Thymus (tissue), 11 donors: ENCODE measurements around the gene CSNK1G2. TPM values are rescaled to one million over a fixed set of nuclear protein-coding genes. Genes with fewer than 3 reads are reported as not detected.

Experiments
- DNase-seq, 9 donors: peaks; one replicate each; pipeline ENCODE4 v3.0.0-alpha.2; 2013; ENCODE audit warnings: low spot score in 9 of 9, low read depth in 6 of 9, missing footprints in 1 of 9
- H3K27ac ChIP-seq, 2 donors: one replicate each; pipeline ENCODE4 v1.5.1; 2013; ENCODE audit warnings: control low read depth in 1 of 2, low read depth in 1 of 2, low read length in 1 of 2, mild to moderate bottlenecking in 1 of 2, moderate library complexity in 1 of 2
- H3K27me3 ChIP-seq, 2 donors: one replicate each; pipeline ENCODE4 v1.5.1; 2013; ENCODE audit warnings: low read length in 1 of 2; ENCODE audit not compliant: control insufficient read depth in 2 of 2, insufficient read depth in 1 of 2
- H3K36me3 ChIP-seq, 2 donors: one replicate each; pipeline ENCODE4 v1.5.1; 2013; ENCODE audit warnings: low read length in 1 of 2, mild to moderate bottlenecking in 1 of 2, moderate library complexity in 1 of 2; ENCODE audit not compliant: control insufficient read depth in 2 of 2, insufficient read depth in 2 of 2
- H3K4me1 ChIP-seq, 2 donors: one replicate each; pipeline ENCODE4 v1.5.1; 2013; ENCODE audit warnings: low read length in 2 of 2; ENCODE audit not compliant: control insufficient read depth in 2 of 2, insufficient read depth in 2 of 2
- H3K4me3 ChIP-seq, 2 donors: one replicate each; pipeline ENCODE4 v1.5.1; 2013; ENCODE audit warnings: low read length in 2 of 2, control low read depth in 1 of 2, mild to moderate bottlenecking in 1 of 2
- H3K9me3 ChIP-seq, 2 donors: one replicate each; pipeline ENCODE4 v1.5.1; 2013; ENCODE audit warnings: low read length in 1 of 2, mild to moderate bottlenecking in 1 of 2; ENCODE audit not compliant: control insufficient read depth in 2 of 2, insufficient read depth in 1 of 2
- WGBS: extraction: QIAGEN DNeasy Blood & Tissue Kit; methylation state at CpG from one replicate; pipeline ENCODE4 v1.1.7; 2013; 5-methylcytosine and 5-hydroxymethylcytosine counted together
- polyA plus RNA-seq: library from polyadenylated mRNA; stranded (reverse); fragments of 200-250 nt; gene quantifications from one replicate; pipeline ENCODE4 v1.2.3, GENCODE V29; 2013
- total RNA-seq: library from RNA; stranded (reverse); fragments of 120-200 nt; gene quantifications from one replicate; pipeline ENCODE4 v1.2.4, GENCODE V29; 2013
- donor health status: healthy.

CSNK1G2 gene
- total and polyA plus RNA-seq, 2 donors, result 52.0 to 80.9 TPM

GRCh38 chr19:1977120-1977519 lies 36.1 kb downstream of the CSNK1G2 start:
- no peak for DNase-seq
- Histone ChIP-seq H3K4me3 (no peak overlapping the region), H3K27me3 (no peaks in the 10 kb centered on the region), H3K4me1 (peaks cover 0 to 5% of the 10 kb centered on the region in 2 donors), H3K27ac (no peak overlapping the region), H3K36me3 (peaks cover 58 to 68% of the 10 kb centered on the region in 2 donors), H3K9me3 (no peaks in the 10 kb centered on the region)
- 97% methylated on average over 15 of the region's 15 CpGs for WGBS

DNA sequence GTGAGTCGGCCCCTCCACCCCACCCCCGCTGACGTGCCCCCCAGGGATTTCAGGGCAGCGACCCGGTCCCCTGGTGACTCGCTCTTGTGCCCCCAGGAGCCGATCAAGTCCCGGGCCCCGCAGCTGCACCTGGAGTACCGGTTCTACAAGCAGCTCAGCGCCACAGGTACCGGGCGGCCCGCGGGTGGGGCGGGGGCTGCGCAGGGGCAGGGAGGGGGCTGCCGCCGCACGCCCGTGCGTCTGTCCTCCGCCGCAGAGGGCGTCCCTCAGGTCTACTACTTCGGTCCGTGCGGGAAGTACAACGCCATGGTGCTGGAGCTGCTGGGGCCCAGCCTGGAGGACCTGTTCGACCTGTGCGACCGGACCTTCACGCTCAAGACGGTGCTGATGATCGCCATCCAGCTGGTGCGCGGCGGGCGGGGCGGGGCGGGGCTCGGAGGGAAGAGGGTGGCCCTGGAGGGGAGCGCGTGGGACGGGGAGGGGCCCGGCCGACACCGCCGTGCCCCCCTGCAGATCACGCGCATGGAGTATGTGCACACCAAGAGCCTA lies 37.4 kb downstream of the CSNK1G2 start:
- peaks cover 0 to 5% of the 10 kb centered on the region in 2 donors for H3K4me1 ChIP-seq
- H3K36me3 ChIP-seq, result peaks cover 62 to 72% of the 10 kb centered on the region in 2 donors
- no peak overlapping the region for H3K27ac ChIP-seq
- H3K27me3 ChIP-seq, result no peaks in the 10 kb centered on the region
- H3K9me3 ChIP-seq, result no peaks in the 10 kb centered on the region
- no peak for DNase-seq
- 98% methylated on average over 51 of the region's 51 CpGs for WGBS
- no peak overlapping the region for H3K4me3 ChIP-seq

DNA sequence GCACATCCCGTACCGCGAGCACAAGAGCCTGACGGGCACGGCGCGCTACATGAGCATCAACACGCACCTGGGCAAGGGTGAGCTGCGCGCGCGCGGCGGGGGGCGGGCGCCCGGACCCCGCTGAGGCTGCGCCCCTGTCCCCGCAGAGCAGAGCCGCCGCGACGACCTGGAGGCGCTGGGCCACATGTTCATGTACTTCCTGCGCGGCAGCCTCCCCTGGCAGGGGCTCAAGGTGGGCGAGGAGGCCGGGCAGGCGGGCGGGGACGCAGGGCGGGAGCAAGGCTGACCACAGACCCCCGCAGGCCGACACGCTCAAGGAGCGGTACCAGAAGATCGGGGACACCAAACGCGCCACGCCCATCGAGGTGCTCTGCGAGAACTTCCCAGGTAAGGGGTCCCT lies 38.0 kb downstream of the CSNK1G2 start:
- Histone ChIP-seq H3K27me3 (no peaks in the 10 kb centered on the region), H3K9me3 (no peaks in the 10 kb centered on the region), H3K4me3 (no peak overlapping the region), H3K4me1 (peaks cover 0 to 5% of the 10 kb centered on the region in 2 donors), H3K36me3 (peaks cover 64 to 71% of the 10 kb centered on the region in 2 donors), H3K27ac (no peak overlapping the region)
- DNase-seq, result no peak
- WGBS, result 98% methylated on average over 43 of the region's 43 CpGs

- Histone ChIP-seq H3K4me3 (no peak overlapping the region), H3K9me3 (no peaks in the 10 kb centered on the region), H3K36me3 (peaks cover 63 to 71% of the 10 kb centered on the region in 2 donors), H3K27me3 (no peaks in the 10 kb centered on the region), H3K27ac (no peak overlapping the region), H3K4me1 (peaks cover 0 to 5% of the 10 kb centered on the region in 2 donors)
- 97% methylated on average over 28 of the region's 28 CpGs for WGBS
- no peak for DNase-seq
Measured at GRCh38 chr19:1979642-1980041, 38.7 kb downstream of the CSNK1G2 start.

GRCh38 chr19:1980091-1980808 lies 39.3 kb downstream of the CSNK1G2 start:
- Histone ChIP-seq H3K36me3 (peaks cover 63 to 71% of the 10 kb centered on the region in 2 donors), H3K4me1 (peaks cover 0 to 3% of the 10 kb centered on the region in 2 donors), H3K4me3 (no peak overlapping the region), H3K9me3 (no peaks in the 10 kb centered on the region), H3K27ac (no peak overlapping the region), H3K27me3 (no peaks in the 10 kb centered on the region)
- WGBS, result 97% methylated on average over 35 of the region's 35 CpGs
- DNase-seq, result no peak

DNA sequence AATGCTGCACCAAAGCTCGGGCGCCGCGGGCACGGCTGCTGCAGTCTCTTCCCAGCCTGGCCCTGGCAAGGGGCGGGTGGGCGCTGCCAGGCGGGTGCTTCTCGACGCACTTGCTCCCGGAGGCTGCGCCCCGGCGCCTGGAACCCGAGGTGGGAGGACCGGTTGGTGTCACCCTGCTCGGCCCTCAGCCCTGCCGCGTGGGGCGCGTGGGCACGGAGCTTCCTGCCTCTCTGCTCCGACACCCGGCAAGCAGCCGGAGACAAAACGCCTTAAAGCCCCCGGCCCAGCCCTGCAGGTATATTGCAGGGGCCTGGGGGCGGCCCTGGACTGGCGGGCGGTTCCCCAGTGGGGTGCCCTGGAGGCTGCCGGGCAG lies 39.8 kb downstream of the CSNK1G2 start:
- no peak overlapping the region for H3K4me3 ChIP-seq
- H3K36me3 ChIP-seq, result peaks cover 65 to 71% of the 10 kb centered on the region in 2 donors
- no peaks in the 10 kb centered on the region for H3K9me3 ChIP-seq
- no peak for DNase-seq
- 98% methylated on average over 31 of the region's 31 CpGs for WGBS
- no peaks in the 10 kb centered on the region for H3K27me3 ChIP-seq
- H3K4me1 ChIP-seq, result peaks cover 0 to 3% of the 10 kb centered on the region in 2 donors
- no peak overlapping the region for H3K27ac ChIP-seq

GRCh38 chr19:1981253-1981652 lies 40.3 kb downstream of the CSNK1G2 start:
- Histone ChIP-seq H3K27ac (no peak overlapping the region), H3K27me3 (no peaks in the 10 kb centered on the region), H3K36me3 (peaks cover 70 to 71% of the 10 kb centered on the region in 2 donors), H3K4me3 (no peak overlapping the region), H3K9me3 (no peaks in the 10 kb centered on the region), H3K4me1 (peaks cover 0 to 3% of the 10 kb centered on the region in 2 donors)
- DNase-seq, result no peak
- WGBS, result 92% methylated on average over 20 of the region's 20 CpGs

DNA sequence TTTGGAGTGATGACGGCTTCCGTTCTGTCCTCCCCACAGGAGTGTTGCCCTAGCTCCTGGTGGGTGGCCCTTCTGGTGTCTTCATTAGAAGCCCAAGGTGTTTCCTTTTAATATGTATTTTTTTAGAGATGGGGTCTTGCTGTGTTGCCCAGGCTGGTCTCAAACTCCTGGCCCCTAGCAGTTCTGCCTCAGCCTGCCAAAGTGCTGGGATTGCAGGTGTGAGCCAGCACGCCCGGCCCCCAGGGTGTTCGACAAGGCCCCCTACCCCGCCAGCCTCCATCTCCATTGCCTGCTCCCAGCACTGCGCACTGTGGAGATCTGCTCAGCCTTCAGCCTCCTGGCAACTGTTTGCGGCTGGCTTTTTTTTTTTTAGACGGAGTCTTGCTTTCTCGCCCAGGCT lies 43.4 kb downstream of the CSNK1G2 start:
- no peak for DNase-seq
- Histone ChIP-seq H3K4me1 (peaks cover 0 to 3% of the 10 kb centered on the region in 2 donors), H3K4me3 (no peak overlapping the region), H3K36me3 (peaks cover 81 to 85% of the 10 kb centered on the region in 2 donors), H3K9me3 (no peaks in the 10 kb centered on the region), H3K27ac (no peak overlapping the region), H3K27me3 (no peaks in the 10 kb centered on the region)
- WGBS, result 98% methylated on average over 10 of the region's 10 CpGs

GRCh38 chr19:1985588-1986356 lies 44.8 kb downstream of the CSNK1G2 start:
- no peak overlapping the region for H3K27ac ChIP-seq
- H3K4me1 ChIP-seq, result no peaks in the 10 kb centered on the region
- H3K36me3 ChIP-seq, result peaks cover 81 to 85% of the 10 kb centered on the region in 2 donors
- H3K9me3 ChIP-seq, result no peaks in the 10 kb centered on the region
- DNase-seq, result no peak
- no peaks in the 10 kb centered on the region for H3K27me3 ChIP-seq
- no peak overlapping the region for H3K4me3 ChIP-seq
- 98% methylated on average over 44 of the region's 44 CpGs for WGBS
